ENCODE measurements around the gene RAP1A. TPM values are rescaled to one million over a fixed set of nuclear protein-coding genes. Genes with fewer than 3 reads are reported as not detected.
A peak's percentile ranks its signal among the peaks of the same experiment; 100 is the strongest.

RAP1A gene
- total and polyA plus RNA-seq, 12 donors, result 64.2 to 120 (median 99.7) TPM

GRCh38 chr1:111571987-111572386 is 47.6 kb upstream of the RAP1A start:
- H3K27me3 ChIP-seq, result no peaks in the 10 kb centered on the region
- WGBS, 2 donors, result 14 to 28% methylated on average over 2 of the region's 2 CpGs
- no peaks in the 10 kb centered on the region for H3K36me3 ChIP-seq
- intact Hi-C loops (cut with DNase I), result loop anchor here in 3 of 10 donors (5.0 to 10.0 kb wide), 2 partner anchors 40 to 57 kb away; no protein-coding TSS in a partner anchor
- TF ChIP-seq CTCF (IDR thresholded peaks at IDR 0.05), result no peak
- peaks cover 0 to 15% (median 5%) of the 10 kb centered on the region in 9 donors for H3K4me1 ChIP-seq
- no peak overlapping the region for H3K4me3 ChIP-seq
- DNase-seq (no peak), ATAC-seq (peak in 2 of 8 donors; percentile 22 to 52)
- H3K27ac ChIP-seq, result no peak overlapping the region
- H3K9me3 ChIP-seq, result no peaks in the 10 kb centered on the region

- H3K36me3 ChIP-seq, result no peaks in the 10 kb centered on the region
- H3K9me3 ChIP-seq, result no peaks in the 10 kb centered on the region
- H3K27me3 ChIP-seq, result no peaks in the 10 kb centered on the region
- H3K27ac ChIP-seq, result no peak overlapping the region
- DNase-seq (no peak), ATAC-seq (no peak)
- TF ChIP-seq CTCF (IDR thresholded peaks at IDR 0.05), result no peak
- WGBS, 2 donors, result 67 to 68% methylated on average over 7 of the region's 7 CpGs
- H3K4me1 ChIP-seq, result peaks cover 0 to 12% (median 5%) of the 10 kb centered on the region in 9 donors
- intact Hi-C loops (cut with DNase I), result loop anchor here in 1 of 10 donors (10.0 kb wide), 1 partner anchor 62 kb away; no protein-coding TSS in a partner anchor
- no peak overlapping the region for H3K4me3 ChIP-seq
These were observed 43.0 kb upstream of the RAP1A start for GRCh38 chr1:111576547-111576946.

GRCh38 chr1:111577814-111578213 is 41.8 kb upstream of the RAP1A start:
- Histone ChIP-seq H3K4me1 (peaks cover 4 to 16% (median 7%) of the 10 kb centered on the region in 9 donors), H3K9me3 (no peaks in the 10 kb centered on the region), H3K36me3 (no peaks in the 10 kb centered on the region), H3K4me3 (no peak overlapping the region), H3K27ac (no peak overlapping the region), H3K27me3 (no peaks in the 10 kb centered on the region)
- DNase-seq, result no peak
- TF ChIP-seq CTCF (IDR thresholded peaks at IDR 0.05), result no peak
- intact Hi-C loops (cut with DNase I), result loop anchor here in 1 of 10 donors (10.0 kb wide), 1 partner anchor 63 kb away; no protein-coding TSS in a partner anchor
- ATAC-seq, result no peak
- 82 to 88% methylated on average over 2 of the region's 2 CpGs for WGBS, 2 donors

GRCh38 chr1:111581166-111581565 is 38.4 kb upstream of the RAP1A start:
- H3K4me3 ChIP-seq, result no peak overlapping the region
- H3K4me1 ChIP-seq, result peaks cover 4 to 26% (median 14%) of the 10 kb centered on the region in 9 donors
- ATAC-seq (no peak), DNase-seq (no peak)
- no peak for TF ChIP-seq CTCF (IDR thresholded peaks at IDR 0.05)
- intact Hi-C loops (cut with DNase I), result loop anchor here in 1 of 10 donors (5.0 kb wide), 1 partner anchor 64 kb away; no protein-coding TSS in a partner anchor
- H3K9me3 ChIP-seq, result no peaks in the 10 kb centered on the region
- H3K36me3 ChIP-seq, result no peaks in the 10 kb centered on the region
- 65 to 74% methylated on average over 2 of the region's 2 CpGs for WGBS, 2 donors
- no peak overlapping the region for H3K27ac ChIP-seq
- H3K27me3 ChIP-seq, result no peaks in the 10 kb centered on the region
